ENCODE measurements around the gene COL5A1.

GRCh38 chr9:134889386-134890154, 248.0 kb downstream of the COL5A1 start:
- TF ChIP-seq POLR2A (IDR thresholded peaks at IDR 0.05) (no peak), POLR2AphosphoS5 (IDR thresholded peaks at IDR 0.05) (no peak)

All from upper lobe of left lung (tissue), 4 donors.